ENCODE results near the gene TOMM70.

- TF ChIP-seq, protein P1, sequence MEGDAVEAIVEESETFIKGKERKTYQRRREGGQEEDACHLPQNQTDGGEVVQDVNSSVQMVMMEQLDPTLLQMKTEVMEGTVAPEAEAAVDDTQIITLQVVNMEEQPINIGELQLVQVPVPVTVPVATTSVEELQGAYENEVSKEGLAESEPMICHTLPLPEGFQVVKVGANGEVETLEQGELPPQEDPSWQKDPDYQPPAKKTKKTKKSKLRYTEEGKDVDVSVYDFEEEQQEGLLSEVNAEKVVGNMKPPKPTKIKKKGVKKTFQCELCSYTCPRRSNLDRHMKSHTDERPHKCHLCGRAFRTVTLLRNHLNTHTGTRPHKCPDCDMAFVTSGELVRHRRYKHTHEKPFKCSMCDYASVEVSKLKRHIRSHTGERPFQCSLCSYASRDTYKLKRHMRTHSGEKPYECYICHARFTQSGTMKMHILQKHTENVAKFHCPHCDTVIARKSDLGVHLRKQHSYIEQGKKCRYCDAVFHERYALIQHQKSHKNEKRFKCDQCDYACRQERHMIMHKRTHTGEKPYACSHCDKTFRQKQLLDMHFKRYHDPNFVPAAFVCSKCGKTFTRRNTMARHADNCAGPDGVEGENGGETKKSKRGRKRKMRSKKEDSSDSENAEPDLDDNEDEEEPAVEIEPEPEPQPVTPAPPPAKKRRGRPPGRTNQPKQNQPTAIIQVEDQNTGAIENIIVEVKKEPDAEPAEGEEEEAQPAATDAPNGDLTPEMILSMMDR (IDR thresholded peaks at IDR 0.05): no peak
- TF ChIP-seq POLR2A (IDR thresholded peaks at IDR 0.05): no peak
These were observed 26.8 kb upstream of the TOMM70 start for GRCh38 chr3:100427699-100428098.

Measured in adrenal gland (tissue), 5 donors.